ENCODE data around the gene PATL2.
"Not testable (repeated sequence)": the region's sequence is repeated elsewhere in the genome, so short reads cannot be mapped to it uniquely, and the experiment has no call there.

Gene PATL2

GRCh38 chr15:44657378-44657777 is 53.7 kb downstream of the PATL2 start:
- Mint-ChIP-seq H3K9me3 (no peaks in the 10 kb centered on the region), H3K36me3 (ENCODE audit: low read depth) (peaks cover 43% of the 10 kb centered on the region), H3K4me3 (no peak overlapping the region), H3K4me1 (peaks cover 38% of the 10 kb centered on the region), H3K27me3 (no peaks in the 10 kb centered on the region), H3K27ac (no peak overlapping the region)
- ATAC-seq = no peak
- DNase-seq = no peak

- H3K27me3 Mint-ChIP-seq = no peaks in the 10 kb centered on the region
- DNase-seq (no peak), ATAC-seq (no peak)
- no peaks in the 10 kb centered on the region for H3K9me3 Mint-ChIP-seq
- H3K4me1 Mint-ChIP-seq = peaks cover 37% of the 10 kb centered on the region
- H3K27ac Mint-ChIP-seq = no peak overlapping the region
- peaks cover 47% of the 10 kb centered on the region for H3K36me3 Mint-ChIP-seq (ENCODE audit: low read depth)
- no peak overlapping the region for H3K4me3 Mint-ChIP-seq
Measured at GRCh38 chr15:44656913-44657312, 54.2 kb downstream of the PATL2 start.

- Mint-ChIP-seq H3K4me3 (no peak overlapping the region), H3K4me1 (peaks cover 32% of the 10 kb centered on the region), H3K9me3 (no peaks in the 10 kb centered on the region), H3K27me3 (no peaks in the 10 kb centered on the region), H3K27ac (peak overlapping the region; percentile 34), H3K36me3 (ENCODE audit: low read depth) (peaks cover 53% of the 10 kb centered on the region)
- no peak for ATAC-seq
- DNase-seq = no peak
Measured at GRCh38 chr15:44656298-44656697, 54.8 kb downstream of the PATL2 start.

GRCh38 chr15:44654858-44655257 is 56.3 kb downstream of the PATL2 start:
- Mint-ChIP-seq H3K9me3 (no peaks in the 10 kb centered on the region), H3K27me3 (no peaks in the 10 kb centered on the region), H3K27ac (no peak overlapping the region), H3K36me3 (ENCODE audit: low read depth) (peaks cover 60% of the 10 kb centered on the region), H3K4me3 (no peak overlapping the region), H3K4me1 (peaks cover 26% of the 10 kb centered on the region)
- ATAC-seq = no peak
- DNase-seq = no peak

GRCh38 chr15:44647637-44648036 is 63.5 kb downstream of the PATL2 start:
- Mint-ChIP-seq H3K36me3 (ENCODE audit: low read depth) (peaks cover 72% of the 10 kb centered on the region), H3K9me3 (peaks cover 12% of the 10 kb centered on the region), H3K4me3 (no peak overlapping the region), H3K27me3 (no peaks in the 10 kb centered on the region), H3K4me1 (peaks cover 27% of the 10 kb centered on the region), H3K27ac (no peak overlapping the region)
- ATAC-seq (no peak), DNase-seq (no peak)

GRCh38 chr15:44647036-44647435 is 64.1 kb downstream of the PATL2 start:
- H3K27ac Mint-ChIP-seq = no peak overlapping the region
- peaks cover 27% of the 10 kb centered on the region for H3K4me1 Mint-ChIP-seq
- peaks cover 71% of the 10 kb centered on the region for H3K36me3 Mint-ChIP-seq (ENCODE audit: low read depth)
- no peak overlapping the region for H3K4me3 Mint-ChIP-seq
- peaks cover 12% of the 10 kb centered on the region for H3K9me3 Mint-ChIP-seq
- no peak for ATAC-seq
- no peaks in the 10 kb centered on the region for H3K27me3 Mint-ChIP-seq
- DNase-seq = no peak

- Mint-ChIP-seq H3K4me3 (no peak overlapping the region), H3K4me1 (peaks cover 31% of the 10 kb centered on the region), H3K27ac (no peak overlapping the region)
Measured at GRCh38 chr15:44646460-44646859, 64.7 kb downstream of the PATL2 start.

GRCh38 chr15:44641651-44642050 is 69.5 kb downstream of the PATL2 start:
- no peaks in the 10 kb centered on the region for H3K27me3 Mint-ChIP-seq
- peaks cover 11% of the 10 kb centered on the region for H3K9me3 Mint-ChIP-seq
- H3K4me1 Mint-ChIP-seq = peaks cover 19% of the 10 kb centered on the region
- DNase-seq (no peak), ATAC-seq (no peak)
- no peak overlapping the region for H3K27ac Mint-ChIP-seq
- H3K36me3 Mint-ChIP-seq (ENCODE audit: low read depth) = peaks cover 44% of the 10 kb centered on the region
- no peak overlapping the region for H3K4me3 Mint-ChIP-seq

More at GRCh38 chr15:44646460-44646859, 64.7 kb downstream of the PATL2 start:
- peaks cover 12% of the 10 kb centered on the region for H3K9me3 Mint-ChIP-seq
- H3K36me3 Mint-ChIP-seq (ENCODE audit: low read depth) = peaks cover 69% of the 10 kb centered on the region
- ATAC-seq (no peak), DNase-seq (no peak)
- no peaks in the 10 kb centered on the region for H3K27me3 Mint-ChIP-seq

- Mint-ChIP-seq H3K27me3 (no peaks in the 10 kb centered on the region), H3K4me3 (no peak overlapping the region), H3K36me3 (ENCODE audit: low read depth) (peaks cover 39% of the 10 kb centered on the region), H3K4me1 (peaks cover 26% of the 10 kb centered on the region), H3K9me3 (no peaks in the 10 kb centered on the region), H3K27ac (no peak overlapping the region)
- DNase-seq (no peak), ATAC-seq (no peak)
Measured at GRCh38 chr15:44636976-44637375, 74.1 kb downstream of the PATL2 start.

GRCh38 chr15:44633603-44634002 is 77.5 kb downstream of the PATL2 start:
- ATAC-seq = peak; percentile 55
- Mint-ChIP-seq H3K4me1 (peaks cover 23% of the 10 kb centered on the region), H3K27ac (peak overlapping the region; percentile 88), H3K27me3 (no peaks in the 10 kb centered on the region), H3K4me3 (peak overlapping the region; percentile 52), H3K9me3 (no peaks in the 10 kb centered on the region), H3K36me3 (ENCODE audit: low read depth) (peaks cover 51% of the 10 kb centered on the region)
- DNase-seq = no peak

- H3K4me1 Mint-ChIP-seq, ATAC-seq, H3K4me3 Mint-ChIP-seq, H3K9me3 Mint-ChIP-seq, H3K27ac Mint-ChIP-seq, DNase-seq, H3K27me3 Mint-ChIP-seq: not testable (repeated sequence)
- H3K36me3 Mint-ChIP-seq (ENCODE audit: low read depth) = peaks cover 61% of the 10 kb centered on the region
Measured at GRCh38 chr15:44625286-44625685, 85.8 kb downstream of the PATL2 start.

GRCh38 chr15:44623178-44623577 is 87.9 kb downstream of the PATL2 start:
- peaks cover 9% of the 10 kb centered on the region for H3K4me1 Mint-ChIP-seq
- ATAC-seq = peak; percentile 75
- no peaks in the 10 kb centered on the region for H3K9me3 Mint-ChIP-seq
- no peak for DNase-seq
- peaks cover 55% of the 10 kb centered on the region for H3K36me3 Mint-ChIP-seq (ENCODE audit: low read depth)
- no peaks in the 10 kb centered on the region for H3K27me3 Mint-ChIP-seq
- no peak overlapping the region for H3K4me3 Mint-ChIP-seq
- no peak overlapping the region for H3K27ac Mint-ChIP-seq

- Mint-ChIP-seq H3K27ac (no peak overlapping the region), H3K4me3 (no peak overlapping the region), H3K36me3 (ENCODE audit: low read depth) (peaks cover 39% of the 10 kb centered on the region), H3K4me1 (peaks cover 6% of the 10 kb centered on the region), H3K9me3 (no peaks in the 10 kb centered on the region), H3K27me3 (no peaks in the 10 kb centered on the region)
- DNase-seq = no peak
- ATAC-seq = no peak
Measured at GRCh38 chr15:44620081-44620480, 91.0 kb downstream of the PATL2 start.

GRCh38 chr15:44616974-44617373 is 94.1 kb downstream of the PATL2 start:
- Mint-ChIP-seq H3K27ac (no peak overlapping the region), H3K9me3 (no peaks in the 10 kb centered on the region), H3K36me3 (ENCODE audit: low read depth) (peaks cover 44% of the 10 kb centered on the region)

More at GRCh38 chr15:44616974-44617373, 94.1 kb downstream of the PATL2 start:
- Mint-ChIP-seq H3K4me1 (no peaks in the 10 kb centered on the region), H3K4me3 (no peak overlapping the region), H3K27me3 (no peaks in the 10 kb centered on the region)
- DNase-seq (no peak), ATAC-seq (no peak)

Measured in activated naive CD8-positive, alpha-beta T cell treated with anti-CD3 and anti-CD28 coated beads, Interleukin-2, amount 50 U/mL, for 24 hours (primary cell).